ENCODE data around the gene RPSA.
"Not testable (repeated sequence)": the region's sequence is repeated elsewhere in the genome, so short reads cannot be mapped to it uniquely, and the experiment has no call there.

The RPSA gene

DNA sequence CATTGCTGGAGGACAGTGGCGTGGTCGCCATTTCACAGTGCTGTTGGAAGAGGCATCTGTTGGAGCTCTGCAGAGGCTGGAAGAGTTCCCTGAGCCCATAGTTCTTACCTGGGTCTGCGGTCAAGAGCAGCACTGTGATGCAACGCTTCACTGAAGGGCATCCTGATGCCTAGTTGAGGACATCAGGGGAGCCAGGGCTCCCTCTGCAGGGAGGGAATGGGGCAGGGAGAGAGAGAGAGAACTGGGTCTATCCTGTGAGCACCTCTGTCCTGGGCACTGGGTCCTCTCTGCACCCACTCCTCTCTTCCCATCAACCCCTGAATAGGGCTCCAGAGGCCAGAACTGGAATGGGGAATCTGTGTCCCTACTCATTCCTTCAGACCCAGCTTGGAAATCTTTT lies 37.0 kb downstream of the RPSA start:
- no peak overlapping the region for H3K4me3 ChIP-seq (ENCODE audit: low read length in 2 of 2)

DNA sequence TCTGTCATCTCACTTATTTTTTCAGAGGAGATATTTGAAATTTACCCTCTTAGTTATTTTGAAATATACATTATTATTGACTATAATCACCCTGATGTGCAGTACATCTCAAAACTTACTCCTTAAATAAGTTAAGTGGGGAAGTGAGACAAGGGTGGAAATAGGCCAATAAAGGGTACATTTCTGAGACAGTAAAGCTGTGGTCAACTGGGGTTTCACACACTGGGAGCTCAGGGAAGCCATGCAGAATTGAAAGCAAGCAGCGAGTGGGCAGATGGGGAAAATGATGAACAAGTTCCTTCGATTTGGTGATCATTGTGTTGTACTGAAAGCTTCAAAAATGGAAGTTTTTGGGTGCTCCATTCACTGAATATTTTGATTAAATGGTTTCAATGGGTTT lies 39.4 kb downstream of the RPSA start:
- no peaks in the 10 kb centered on the region for H3K36me3 ChIP-seq (ENCODE audit: control insufficient read depth in 2 of 2, insufficient read depth in 2 of 2, low read length in 2 of 2)

More for the DNA sequence above, 37.0 kb downstream of the RPSA start:
- Histone ChIP-seq H3K36me3 (ENCODE audit: control insufficient read depth in 2 of 2, insufficient read depth in 2 of 2, low read length in 2 of 2) (no peaks in the 10 kb centered on the region), H3K27ac (ENCODE audit: low read length) (no peak overlapping the region), H3K9ac (ENCODE audit: low read length in 2 of 2) (no peak overlapping the region), H3K9me3 (ENCODE audit: control insufficient read depth in 2 of 2, low read length in 2 of 2) (no peaks in the 10 kb centered on the region), H3K4me1 (ENCODE audit: control insufficient read depth, insufficient read depth, low read length) (no peaks in the 10 kb centered on the region), H3K27me3 (ENCODE audit: control insufficient read depth in 1 of 2, insufficient read depth in 2 of 2, low read length in 2 of 2) (no peaks in the 10 kb centered on the region)

DNA sequence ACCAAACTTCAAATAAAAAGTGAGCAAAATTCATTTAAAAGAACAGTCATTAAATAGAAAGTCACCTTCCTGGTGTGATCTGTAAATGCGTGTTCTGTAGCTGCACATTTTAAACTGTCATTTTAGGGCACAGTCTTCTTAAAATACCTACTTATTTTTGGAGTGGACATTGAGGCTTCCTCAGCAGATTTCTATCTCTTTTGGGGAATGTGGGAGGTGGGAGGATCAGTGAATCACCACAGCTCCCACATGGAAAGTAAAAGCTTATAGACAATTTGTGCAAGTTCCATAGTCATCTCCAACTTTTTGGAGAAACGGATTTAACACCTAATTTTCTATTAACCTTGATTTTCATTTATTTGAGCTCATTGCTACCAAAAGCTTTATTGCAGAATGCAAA lies 39.9 kb downstream of the RPSA start:
- Histone ChIP-seq H3K27me3 (ENCODE audit: control insufficient read depth in 1 of 2, insufficient read depth in 2 of 2, low read length in 2 of 2) (no peaks in the 10 kb centered on the region), H3K27ac (ENCODE audit: low read length) (no peak overlapping the region), H3K4me1 (ENCODE audit: control insufficient read depth, insufficient read depth, low read length) (no peaks in the 10 kb centered on the region), H3K36me3 (ENCODE audit: control insufficient read depth in 2 of 2, insufficient read depth in 2 of 2, low read length in 2 of 2) (no peaks in the 10 kb centered on the region), H3K4me3 (ENCODE audit: low read length in 2 of 2) (no peak overlapping the region), H3K9me3 (ENCODE audit: control insufficient read depth in 2 of 2, low read length in 2 of 2) (no peaks in the 10 kb centered on the region), H3K9ac (ENCODE audit: low read length in 2 of 2) (no peak overlapping the region)

More for the DNA sequence above, 39.4 kb downstream of the RPSA start:
- no peaks in the 10 kb centered on the region for H3K4me1 ChIP-seq (ENCODE audit: control insufficient read depth, insufficient read depth, low read length)
- H3K27me3 ChIP-seq (ENCODE audit: control insufficient read depth in 1 of 2, insufficient read depth in 2 of 2, low read length in 2 of 2), result no peaks in the 10 kb centered on the region
- H3K4me3 ChIP-seq (ENCODE audit: low read length in 2 of 2), result no peak overlapping the region
- no peak overlapping the region for H3K27ac ChIP-seq (ENCODE audit: low read length)
- no peaks in the 10 kb centered on the region for H3K9me3 ChIP-seq (ENCODE audit: control insufficient read depth in 2 of 2, low read length in 2 of 2)
- no peak overlapping the region for H3K9ac ChIP-seq (ENCODE audit: low read length in 2 of 2)

DNA sequence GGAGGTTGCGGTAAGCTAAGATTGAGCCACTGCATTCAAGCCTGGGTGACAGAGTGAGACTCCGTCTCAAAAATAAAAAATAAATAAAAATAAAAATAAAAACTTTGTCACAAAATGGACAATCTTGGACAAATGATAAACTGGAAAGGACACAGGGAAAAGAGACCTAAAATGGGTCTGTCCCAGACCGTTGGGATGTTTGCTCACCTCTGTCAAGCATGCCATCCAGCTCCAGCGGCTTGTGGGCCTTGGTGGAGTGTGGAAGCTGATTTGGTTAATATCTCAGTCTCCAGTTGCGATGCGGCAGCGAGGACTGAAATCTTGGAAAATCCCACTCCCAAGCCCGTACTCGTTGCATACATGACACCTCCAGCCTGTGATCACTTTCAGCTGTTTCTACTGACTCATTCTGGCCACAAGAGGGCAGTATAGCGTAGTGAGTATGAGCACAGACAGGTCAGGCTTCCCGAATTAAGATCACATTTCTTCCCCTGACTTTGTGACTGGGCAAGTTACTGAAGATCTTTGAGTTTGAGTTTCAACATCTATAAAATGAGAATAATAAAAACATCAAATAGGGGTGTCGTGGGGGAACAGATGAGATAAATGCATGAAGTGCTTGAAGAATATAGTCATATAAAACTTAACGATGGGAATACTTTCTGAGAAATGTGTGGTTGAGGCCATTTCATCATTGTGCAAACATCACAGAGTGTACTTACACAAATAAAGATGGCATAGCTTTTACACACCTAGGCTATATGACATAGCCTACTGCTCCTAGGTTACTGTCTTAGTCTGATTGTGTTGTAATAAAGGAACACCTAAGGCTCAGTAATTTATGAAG lies 41.3 kb downstream of the RPSA start:
- H3K36me3 ChIP-seq (ENCODE audit: control insufficient read depth in 2 of 2, insufficient read depth in 2 of 2, low read length in 2 of 2), result no peaks in the 10 kb centered on the region
- no peak overlapping the region for H3K4me3 ChIP-seq (ENCODE audit: low read length in 2 of 2)
- no peaks in the 10 kb centered on the region for H3K9me3 ChIP-seq (ENCODE audit: control insufficient read depth in 2 of 2, low read length in 2 of 2)
- H3K4me1 ChIP-seq (ENCODE audit: control insufficient read depth, insufficient read depth, low read length), result no peaks in the 10 kb centered on the region
- no peak overlapping the region for H3K27ac ChIP-seq (ENCODE audit: low read length)
- no peaks in the 10 kb centered on the region for H3K27me3 ChIP-seq (ENCODE audit: control insufficient read depth in 1 of 2, insufficient read depth in 2 of 2, low read length in 2 of 2)
- no peak overlapping the region for H3K9ac ChIP-seq (ENCODE audit: low read length in 2 of 2)

DNA sequence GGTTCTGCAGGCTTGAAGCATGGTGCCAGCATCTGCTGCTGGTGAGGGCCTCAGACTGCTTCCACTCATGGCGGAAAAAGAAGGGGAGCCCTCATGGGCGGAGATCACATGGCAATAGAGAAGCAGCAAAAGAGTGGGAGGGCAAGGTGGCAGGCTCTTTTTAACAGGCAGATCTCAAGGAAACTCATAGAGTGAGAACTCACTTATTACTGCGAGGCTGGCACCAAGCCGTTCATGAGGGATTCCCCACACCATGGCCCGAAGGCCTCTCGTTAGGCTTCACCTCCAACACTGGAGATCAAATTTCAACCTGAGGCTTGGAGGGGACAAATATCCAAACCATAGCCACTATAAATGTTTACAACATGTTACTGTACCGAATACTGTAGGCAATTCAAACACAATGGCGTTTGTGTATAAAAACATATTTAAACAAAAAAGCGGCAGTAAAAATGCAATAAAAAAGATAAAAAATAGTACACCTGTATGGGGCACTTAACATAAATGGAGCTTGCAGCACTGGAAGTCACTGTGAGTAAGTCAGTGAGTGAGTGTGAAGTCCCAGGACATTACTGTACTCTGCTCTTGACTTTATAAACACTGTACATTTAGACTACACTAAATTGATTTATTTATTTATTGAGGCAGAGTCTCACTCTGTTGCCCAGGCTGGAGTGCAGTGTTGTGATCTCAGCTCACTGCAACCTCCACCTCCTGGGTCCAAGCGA lies 42.1 kb downstream of the RPSA start:
- Histone ChIP-seq H3K9ac (ENCODE audit: low read length in 2 of 2) (no peak overlapping the region), H3K4me3 (ENCODE audit: low read length in 2 of 2) (no peak overlapping the region), H3K36me3 (ENCODE audit: control insufficient read depth in 2 of 2, insufficient read depth in 2 of 2, low read length in 2 of 2) (no peaks in the 10 kb centered on the region), H3K9me3 (ENCODE audit: control insufficient read depth in 2 of 2, low read length in 2 of 2) (no peaks in the 10 kb centered on the region), H3K27me3 (ENCODE audit: control insufficient read depth in 1 of 2, insufficient read depth in 2 of 2, low read length in 2 of 2) (no peaks in the 10 kb centered on the region), H3K27ac (ENCODE audit: low read length) (no peak overlapping the region), H3K4me1 (ENCODE audit: control insufficient read depth, insufficient read depth, low read length) (no peaks in the 10 kb centered on the region)

DNA sequence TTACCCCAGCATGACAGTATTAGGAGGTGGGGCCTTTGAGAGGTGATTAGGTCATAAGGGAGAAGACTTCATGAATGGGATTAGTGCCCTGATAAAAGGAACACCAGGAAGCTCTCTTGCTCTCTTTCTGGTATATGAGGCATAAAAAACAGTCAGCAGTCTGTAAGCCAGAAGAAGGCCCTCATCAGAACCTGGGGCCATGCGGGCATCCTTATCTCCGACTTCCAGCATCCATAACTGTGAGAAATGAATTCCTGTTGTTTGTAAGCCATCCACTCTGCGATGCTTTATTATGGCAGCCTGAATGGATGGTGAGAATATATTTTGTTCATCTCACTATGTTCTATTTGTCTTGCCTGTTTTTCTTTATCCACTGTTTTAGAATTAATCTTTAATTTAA lies 43.3 kb downstream of the RPSA start:
- H3K36me3 ChIP-seq (ENCODE audit: control insufficient read depth in 2 of 2, insufficient read depth in 2 of 2, low read length in 2 of 2), result no peaks in the 10 kb centered on the region
- H3K4me3 ChIP-seq (ENCODE audit: low read length in 2 of 2), result no peak overlapping the region
- no peak overlapping the region for H3K27ac ChIP-seq (ENCODE audit: low read length)
- H3K4me1 ChIP-seq (ENCODE audit: control insufficient read depth, insufficient read depth, low read length), result no peaks in the 10 kb centered on the region
- H3K27me3 ChIP-seq (ENCODE audit: control insufficient read depth in 1 of 2, insufficient read depth in 2 of 2, low read length in 2 of 2), result no peaks in the 10 kb centered on the region
- H3K9ac ChIP-seq (ENCODE audit: low read length in 2 of 2), result no peak overlapping the region
- no peaks in the 10 kb centered on the region for H3K9me3 ChIP-seq (ENCODE audit: control insufficient read depth in 2 of 2, low read length in 2 of 2)

DNA sequence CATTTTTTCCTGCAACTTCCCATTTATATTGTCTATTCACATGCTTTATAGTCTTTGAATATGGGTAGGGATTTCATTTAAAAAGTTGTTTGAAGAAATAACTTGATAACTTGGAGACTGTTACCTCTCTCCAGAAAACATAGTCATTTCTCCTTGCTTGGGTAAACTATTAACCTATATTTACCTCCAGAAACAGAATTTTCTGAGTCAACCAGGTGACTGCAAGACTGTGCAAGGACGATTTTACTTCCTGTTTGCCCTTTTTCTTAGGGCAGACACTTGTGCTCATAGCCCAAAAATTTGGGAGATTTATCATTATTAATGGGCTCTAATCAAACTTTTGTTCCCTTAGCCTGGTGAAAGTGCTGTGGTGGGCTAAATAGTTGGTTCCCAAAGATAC lies 46.6 kb downstream of the RPSA start:
- Histone ChIP-seq H3K36me3 (ENCODE audit: control insufficient read depth in 2 of 2, insufficient read depth in 2 of 2, low read length in 2 of 2) (no peaks in the 10 kb centered on the region), H3K9me3 (ENCODE audit: control insufficient read depth in 2 of 2, low read length in 2 of 2) (no peaks in the 10 kb centered on the region)

DNA sequence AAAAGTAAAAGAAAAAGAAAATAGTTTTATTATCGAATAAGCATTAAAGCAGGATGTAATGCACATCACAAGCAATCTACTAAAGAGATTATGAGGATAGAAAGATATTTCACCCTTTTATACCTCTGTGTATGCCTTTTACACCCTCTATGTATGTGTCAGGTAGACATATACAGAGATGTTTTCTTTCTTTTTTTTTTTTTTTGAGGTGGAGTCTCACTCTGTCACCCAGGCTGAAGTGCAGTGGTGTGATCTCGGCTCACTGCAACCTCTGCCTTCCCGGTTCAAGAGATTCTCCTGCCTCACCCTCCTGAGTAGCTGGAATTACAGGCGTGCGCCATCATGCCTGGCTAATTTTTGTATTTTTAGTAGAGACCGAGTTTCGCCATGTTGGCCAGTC lies 47.4 kb downstream of the RPSA start:
- not testable (repeated sequence) for H3K4me3 ChIP-seq (ENCODE audit: low read length in 2 of 2); H3K9ac ChIP-seq (ENCODE audit: low read length in 2 of 2); H3K36me3 ChIP-seq (ENCODE audit: control insufficient read depth in 2 of 2, insufficient read depth in 2 of 2, low read length in 2 of 2); H3K9me3 ChIP-seq (ENCODE audit: control insufficient read depth in 2 of 2, low read length in 2 of 2); H3K27ac ChIP-seq (ENCODE audit: low read length); H3K27me3 ChIP-seq (ENCODE audit: control insufficient read depth in 1 of 2, insufficient read depth in 2 of 2, low read length in 2 of 2); H3K4me1 ChIP-seq (ENCODE audit: control insufficient read depth, insufficient read depth, low read length)

More for the DNA sequence above, 46.6 kb downstream of the RPSA start:
- H3K27ac ChIP-seq (ENCODE audit: low read length), result no peak overlapping the region
- H3K9ac ChIP-seq (ENCODE audit: low read length in 2 of 2), result no peak overlapping the region
- no peaks in the 10 kb centered on the region for H3K27me3 ChIP-seq (ENCODE audit: control insufficient read depth in 1 of 2, insufficient read depth in 2 of 2, low read length in 2 of 2)
- no peaks in the 10 kb centered on the region for H3K4me1 ChIP-seq (ENCODE audit: control insufficient read depth, insufficient read depth, low read length)
- H3K4me3 ChIP-seq (ENCODE audit: low read length in 2 of 2), result no peak overlapping the region

DNA sequence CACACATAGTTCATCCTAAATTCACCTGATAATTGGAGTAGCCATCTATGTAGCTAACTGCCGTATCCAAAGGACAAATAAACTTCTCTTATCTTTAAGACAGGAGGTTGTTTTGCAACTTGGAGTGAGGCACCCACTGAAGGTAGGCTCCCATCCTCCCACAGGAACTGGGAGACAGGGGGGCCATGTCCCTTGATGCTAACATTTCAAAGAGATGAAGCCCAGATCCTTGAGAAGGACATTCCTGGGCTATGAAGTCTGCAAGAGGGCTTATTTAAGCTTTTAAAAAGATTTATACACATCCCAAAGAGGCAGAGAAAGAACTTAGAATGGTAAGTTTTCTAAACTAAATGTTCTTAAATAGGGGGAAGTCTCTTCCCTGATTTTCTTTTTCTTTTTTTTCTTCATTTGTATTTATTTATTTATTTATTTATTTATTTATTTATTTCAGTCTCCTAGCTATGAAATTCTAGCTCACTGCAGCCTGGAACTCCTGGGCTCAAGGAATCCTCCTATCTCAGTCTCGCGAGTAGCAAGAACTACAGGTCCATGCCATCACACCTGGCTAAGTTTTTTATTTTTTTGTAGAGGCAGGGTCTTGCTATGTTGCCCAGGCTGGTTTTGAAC lies 48.2 kb downstream of the RPSA start:
- H3K36me3 ChIP-seq (ENCODE audit: control insufficient read depth in 2 of 2, insufficient read depth in 2 of 2, low read length in 2 of 2), result no peaks in the 10 kb centered on the region
- no peaks in the 10 kb centered on the region for H3K9me3 ChIP-seq (ENCODE audit: control insufficient read depth in 2 of 2, low read length in 2 of 2)
- H3K27ac ChIP-seq (ENCODE audit: low read length), result no peak overlapping the region
- no peak overlapping the region for H3K9ac ChIP-seq (ENCODE audit: low read length in 2 of 2)
- no peak overlapping the region for H3K4me3 ChIP-seq (ENCODE audit: low read length in 2 of 2)
- no peaks in the 10 kb centered on the region for H3K4me1 ChIP-seq (ENCODE audit: control insufficient read depth, insufficient read depth, low read length)
- H3K27me3 ChIP-seq (ENCODE audit: control insufficient read depth in 1 of 2, insufficient read depth in 2 of 2, low read length in 2 of 2), result no peaks in the 10 kb centered on the region

DNA sequence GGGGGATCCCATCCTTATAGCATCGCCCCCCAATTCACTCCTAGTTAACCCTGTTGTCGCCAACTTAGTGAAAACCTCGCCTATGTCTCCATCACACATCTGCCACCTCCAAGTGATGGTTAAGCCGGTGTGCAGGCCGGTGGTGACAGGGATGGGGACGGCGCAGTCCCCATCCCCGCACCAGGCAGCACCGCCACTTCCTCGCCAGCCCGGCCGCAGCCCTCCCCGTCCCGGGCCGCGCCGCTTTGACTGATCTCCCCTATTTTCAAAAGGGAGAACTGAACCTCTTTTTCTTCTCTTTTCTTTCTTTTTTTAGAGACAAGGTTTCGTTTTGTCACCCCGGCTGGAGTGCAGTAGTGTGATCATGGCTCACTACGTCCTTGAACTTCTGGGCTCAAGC lies 49.6 kb downstream of the RPSA start:
- Histone ChIP-seq H3K9me3 (ENCODE audit: control insufficient read depth in 2 of 2, low read length in 2 of 2) (no peaks in the 10 kb centered on the region), H3K9ac (ENCODE audit: low read length in 2 of 2) (no peak overlapping the region), H3K4me3 (ENCODE audit: low read length in 2 of 2) (no peak overlapping the region), H3K27ac (ENCODE audit: low read length) (no peak overlapping the region), H3K36me3 (ENCODE audit: control insufficient read depth in 2 of 2, insufficient read depth in 2 of 2, low read length in 2 of 2) (no peaks in the 10 kb centered on the region), H3K4me1 (ENCODE audit: control insufficient read depth, insufficient read depth, low read length) (no peaks in the 10 kb centered on the region), H3K27me3 (ENCODE audit: control insufficient read depth in 1 of 2, insufficient read depth in 2 of 2, low read length in 2 of 2) (no peaks in the 10 kb centered on the region)
